GM12878 (cell line): ENCODE measurements around the gene VTI1A. TPM values are rescaled to one million over a fixed set of nuclear protein-coding genes. Genes with fewer than 3 reads are reported as not detected.

ENCODE experiments used
- ATAC-seq: fragments of 200-7000 bp; cut with Tn5 transposase; 3 replicates; pipeline ENCODE4 v1.9.1; 2020; ENCODE audit warnings: mild to moderate bottlenecking, moderate library complexity
- BruUV-seq: library from RNA; stranded (reverse); fragments of 400-500 nt; replicated peaks from 2 replicates; lab custom pipeline; 2021; lab: Mats Ljungman, UMichigan
- CTCF ChIA-PET: fragments of 300-600 bp; sonication (Branson Sonifier 250); formaldehyde crosslinking; extraction: SDS; loops from one replicate; lab custom pipeline; 2021; ENCODE audit warnings: inconsistent platforms; lab: Yijun Ruan, JAX
- POLR2A ChIA-PET: fragments of 350-600 bp; formaldehyde crosslinking; extraction: SDS; loops from one replicate; lab custom pipeline; 2021; ENCODE audit warnings: inconsistent platforms; lab: Charles Lee
- RAD21 ChIA-PET: fragments of 300-600 bp; sonication (Branson Sonifier 250); formaldehyde crosslinking; loops from one replicate; lab custom pipeline; 2023; ENCODE audit warnings: antibody characterized with exemption; ENCODE audit not compliant: unreplicated experiment; lab: Charles Lee
- SMC1A ChIA-PET: fragments of 300-600 bp; sonication (Branson Sonifier 250); formaldehyde crosslinking; loops from one replicate; lab custom pipeline; 2023; ENCODE audit not compliant: unreplicated experiment, uncharacterized antibody; lab: Charles Lee
- DNase-seq: peaks from one replicate; pipeline ENCODE4 v3.0.0-alpha.2; 2011; ENCODE audit warnings: low read depth, low spot score
- FAIRE-seq: peaks from 3 replicates; lab custom pipeline; 2011; peaks lifted over from hg19 to GRCh38; lab: Jason Lieb, UNC
- H2AFZ ChIP-seq: 2 replicates; pipeline ENCODE4 v1.6.0; 2011; ENCODE audit warnings: low read depth, low read length, control low read depth; ENCODE audit not compliant: control insufficient read depth
- H3K27ac ChIP-seq: 2 replicates; pipeline ENCODE4 v1.5.1; 2011; ENCODE audit warnings: control low read depth; ENCODE audit not compliant: control insufficient read depth, insufficient read depth
- H3K27me3 ChIP-seq, 2 experiments: replicated peaks in 1 of 2; 2 replicates each; pipeline versions ENCODE4 v1.6.0 to v1.6.1; 2011; ENCODE audit warnings: low read length in 1 of 2; ENCODE audit not compliant: control insufficient read depth in 2 of 2, insufficient read depth in 2 of 2
- H3K36me3 ChIP-seq, 2 experiments: 2 replicates each; pipeline ENCODE4 v1.5.1; 2011; ENCODE audit warnings: low read length in 1 of 2; ENCODE audit not compliant: control insufficient read depth in 2 of 2, insufficient read depth in 2 of 2
- H3K4me1 ChIP-seq: 2 replicates; pipeline ENCODE4 v1.6.1; 2011; ENCODE audit warnings: mild to moderate bottlenecking, low read length, moderate library complexity, mixed read lengths; ENCODE audit not compliant: control insufficient read depth, insufficient read depth
- H3K4me2 ChIP-seq: 2 replicates; pipeline ENCODE4 v1.6.0; 2011; ENCODE audit warnings: control low read depth; ENCODE audit not compliant: control insufficient read depth, insufficient read depth
- H3K4me3 ChIP-seq: fragments of 200-600 bp; sonication (generic); 2 replicates; pipeline ENCODE4 v1.5.1; 2016
- H3K79me2 ChIP-seq: 2 replicates; pipeline ENCODE4 v1.6.0; 2011; ENCODE audit warnings: low read length; ENCODE audit not compliant: control insufficient read depth, insufficient read depth
- H3K9ac ChIP-seq: 2 replicates; pipeline ENCODE4 v1.8.0; 2011; ENCODE audit warnings: low read length, control low read depth, mixed read lengths; ENCODE audit not compliant: control insufficient read depth, insufficient read depth
- H3K9me3 ChIP-seq: replicated peaks from 3 replicates; pipeline ENCODE4 v1.5.1; 2011; ENCODE audit warnings: mild to moderate bottlenecking, low read length; ENCODE audit not compliant: control insufficient read depth, insufficient read depth
- H4K20me1 ChIP-seq: 2 replicates; pipeline ENCODE4 v1.6.0; 2011; ENCODE audit not compliant: control insufficient read depth, insufficient read depth
- KLF5 ChIP-seq: fragments of 450-650 bp; IDR thresholded peaks from 2 replicates; pipeline ENCODE4 v1.6.1; 2014; ENCODE audit warnings: mild to moderate bottlenecking; ENCODE audit not compliant: partially characterized antibody
- MLLT1 ChIP-seq: fragments of 450-650 bp; IDR thresholded peaks from 2 replicates; pipeline ENCODE4 v1.6.1; 2016; ENCODE audit warnings: mild to moderate bottlenecking
- NFIC ChIP-seq: IDR thresholded peaks from 2 replicates; pipeline ENCODE4 v1.6.1; 2012; ENCODE audit warnings: low read depth, mild to moderate bottlenecking, inconsistent platforms, low read length, moderate library complexity
- SREBF1 ChIP-seq: IDR thresholded peaks from 2 replicates; pipeline ENCODE4 v1.6.1; 2012; ENCODE audit warnings: mild to moderate bottlenecking, low read length
- USF1 ChIP-seq: IDR thresholded peaks from 2 replicates; pipeline ENCODE4 v1.6.1; 2011; ENCODE audit warnings: borderline replicate concordance, low read depth, mild to moderate bottlenecking, moderate library complexity, mixed read lengths, low read length; ENCODE audit not compliant: insufficient read depth; ENCODE audit errors: extremely low read length
- ZNF384 ChIP-seq: IDR thresholded peaks from 2 replicates; pipeline ENCODE4 v1.6.1; 2012; ENCODE audit warnings: low read depth, mild to moderate bottlenecking, low read length, improper control_type of control experiment, borderline replicate concordance
- WGBS: methylation state at CpG from one replicate; pipeline ENCODE4 v1.1.6; 2016; ENCODE audit warnings: low lambda C conversion rate; ENCODE audit not compliant: insufficient replicate concordance, insufficient coverage; ENCODE audit errors: missing lambda C conversion rate; 5-methylcytosine and 5-hydroxymethylcytosine counted together
- in situ Hi-C: fragments of 300-500 bp; cut with MboI; formaldehyde crosslinking; loops from 9 replicates; pipeline ENCODE4 v1.14.3; 2018; ENCODE audit warnings: mixed read lengths
- intact Hi-C: fragments of 100-400 bp; cut with micrococcal nuclease; formaldehyde crosslinking; loops from one replicate; pipeline ENCODE4 v1.14.2; 2022; ENCODE audit not compliant: unreplicated experiment
- polyA plus RNA-seq, 11 experiments: library from polyadenylated mRNA; depleted of rRNA in 4 of 11; unstranded in 6 of 11; stranded (reverse) in 5 of 11; fragments of >200 nt; fragmentation: Nextera tagmentation in 4 of 11; fragmentation: Illumina TruSeq in 1 of 11; extraction: Ambion mirVana in 4 of 11; extraction: Trizol in 1 of 11; gene quantifications; 1 replicate in 1 of 11; 2 replicates in 10 of 11; pipeline versions ENCODE4 v1.2.1 to v1.2.3, GENCODE V29; 2011 to 2016; ENCODE audit warnings: inconsistent platforms in 2 of 11, missing spikeins in 2 of 11, low read depth in 1 of 11
- total RNA-seq, 4 experiments: library from RNA; depleted of rRNA in 3 of 4; stranded (reverse); fragments of >200 nt in 3 of 4; fragmentation: Illumina TruSeq in 1 of 4; extraction: Trizol in 1 of 4; gene quantifications; 2 replicates each; pipeline versions ENCODE4 v1.2.1 to v1.2.3, GENCODE V29; 2013 to 2021

Gene VTI1A
- total and polyA plus RNA-seq, 10 of the 15 experiments (the other 5 are each of a cell fraction or from before 2014, with no cell fraction given) = 12.4 to 43.2 (median 27.5) TPM

GRCh38 chr10:112701878-112702255 lies 254.9 kb downstream of the VTI1A start:
- 93% methylated on average over 2 of the region's 2 CpGs for WGBS
- Histone ChIP-seq H3K27ac (no peak overlapping the region), H2AFZ (no peak overlapping the region), H3K27me3 (no peaks in the 10 kb centered on the region), H3K4me1 (no peaks in the 10 kb centered on the region), H3K79me2 (no peaks in the 10 kb centered on the region), H3K9ac (no peak overlapping the region), H3K9me3 (no peaks in the 10 kb centered on the region), H3K4me2 (no peak overlapping the region), H4K20me1 (no peaks in the 10 kb centered on the region), H3K36me3 (no peaks in the 10 kb centered on the region), H3K4me3 (no peak overlapping the region)
- no peak for TF ChIP-seq MLLT1
- no peak for TF ChIP-seq NFIC
- TF ChIP-seq KLF5 = no peak
- TF ChIP-seq ZNF384 = no peak
- no peak for TF ChIP-seq USF1
- TF ChIP-seq SREBF1 = no peak
- ChIA-PET CTCF (no interaction called here), SMC1A (no interaction called here), POLR2A (no interaction called here), RAD21 (no interaction called here)
- no peak for DNase-seq
- FAIRE-seq = no peak
- in situ Hi-C loops = no loop called here
- intact Hi-C loops = no loop called here
- ATAC-seq = no peak
- no TSS peak for BruUV-seq
